Stimulated activated CD8-positive, alpha-beta memory T cell treated with anti-CD3 and anti-CD28 coated beads, Interleukin-7, amount 100 ng/mL, for 4 hours (primary cell): ENCODE data around the gene RNF114.
"Not testable (repeated sequence)": the region's sequence is repeated elsewhere in the genome, so short reads cannot be mapped to it uniquely, and the experiment has no call there.

Source experiments
- DNase-seq, 2 donors: peaks; one replicate each; pipeline ENCODE4 v3.0.0-alpha.2; 2020; ENCODE audit warnings: low read depth in 2 of 2

Gene RNF114

GRCh38 chr20:49985157-49985556 lies 49.0 kb downstream of the RNF114 start:
- no peak for DNase-seq

- no peak for DNase-seq
These were observed 49.4 kb downstream of the RNF114 start for GRCh38 chr20:49985617-49986016.

GRCh38 chr20:49986049-49986448 lies 49.9 kb downstream of the RNF114 start:
- no peak for DNase-seq

- DNase-seq: no peak
These were observed 51.0 kb downstream of the RNF114 start for GRCh38 chr20:49987015-49987867.

- DNase-seq: no peak
These were observed 51.9 kb downstream of the RNF114 start for GRCh38 chr20:49987868-49988690.

DNA sequence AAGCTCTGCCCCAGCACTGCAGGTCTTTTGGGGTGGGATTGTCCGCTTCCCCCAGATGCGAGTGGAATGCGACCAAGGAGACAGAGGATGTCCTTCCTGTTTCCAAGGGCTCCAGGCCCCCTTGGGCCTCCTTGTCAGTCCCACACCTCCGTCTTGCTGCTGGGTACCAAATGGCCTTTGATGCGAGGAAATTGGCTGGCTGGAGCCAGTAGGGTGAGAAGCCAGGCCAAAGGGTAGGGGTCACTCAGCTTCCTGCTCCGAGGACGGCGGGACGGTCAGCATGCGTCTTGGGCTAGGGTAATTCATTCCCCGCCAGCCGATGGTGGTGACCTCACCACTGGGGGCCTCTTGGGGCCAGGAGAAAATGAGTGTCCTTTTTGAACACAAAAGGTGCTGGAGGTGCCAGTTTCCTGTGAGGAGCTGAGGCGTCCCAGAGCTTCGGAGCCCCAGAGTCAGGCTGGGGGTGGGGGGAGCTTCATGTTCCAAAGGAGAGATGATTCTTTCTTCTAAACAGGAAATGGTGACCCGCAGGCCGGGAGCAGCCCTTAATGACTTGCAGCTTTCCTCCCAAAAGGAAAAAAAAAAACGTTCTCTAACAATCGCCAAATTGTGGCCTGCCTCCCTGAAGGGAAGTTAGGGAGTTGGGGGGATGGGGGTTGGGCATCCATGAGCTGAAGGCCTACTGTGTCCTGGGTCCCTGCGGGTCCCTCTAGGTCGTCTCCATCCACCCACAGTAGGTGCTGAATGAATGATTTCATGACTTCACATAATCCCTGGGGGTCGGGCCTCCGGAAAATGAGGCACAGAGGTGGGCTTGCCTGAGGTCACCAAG lies 53.3 kb downstream of the RNF114 start:
- no peak for DNase-seq

- DNase-seq: no peak
These were observed 54.1 kb downstream of the RNF114 start for GRCh38 chr20:49990271-49990720.

GRCh38 chr20:49993301-49993751 lies 57.1 kb downstream of the RNF114 start:
- no peak for DNase-seq

- no peak for DNase-seq
These were observed 59.4 kb downstream of the RNF114 start for GRCh38 chr20:49995586-49995985.

DNA sequence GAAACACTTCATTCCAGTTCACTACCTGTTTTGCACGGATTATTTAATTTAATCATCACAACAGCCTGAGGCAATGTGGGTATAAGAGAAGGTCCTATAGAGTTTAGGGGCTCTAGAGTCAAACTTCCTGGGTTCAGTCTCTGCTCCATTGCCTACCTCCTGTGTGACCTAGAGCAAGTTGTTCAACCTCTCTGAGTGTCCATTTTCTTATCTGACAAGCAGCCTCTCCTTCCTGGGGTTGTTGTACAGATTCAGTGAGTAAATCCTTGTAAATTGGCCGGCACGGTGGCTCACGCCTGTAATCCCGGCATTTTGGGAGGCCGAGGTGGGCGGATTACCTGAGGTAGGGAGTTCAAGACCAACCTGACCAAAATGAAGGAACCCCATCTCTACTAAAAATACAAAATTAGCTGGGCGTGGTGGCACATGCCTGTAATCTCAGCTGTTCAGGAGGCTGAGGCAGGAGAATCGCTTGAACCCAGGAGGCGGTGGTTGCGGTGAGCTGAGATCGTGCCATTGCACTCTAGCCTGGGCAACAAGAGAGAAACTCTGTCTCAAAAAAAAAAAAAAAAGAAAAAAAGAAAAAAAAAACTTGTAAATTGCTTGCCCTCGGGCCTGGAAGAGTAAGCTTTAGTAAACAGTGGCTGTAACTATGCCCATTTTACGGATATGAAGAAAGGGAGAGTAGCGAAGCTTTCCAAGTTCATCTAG lies 62.4 kb downstream of the RNF114 start:
- not testable (repeated sequence) for DNase-seq

DNA sequence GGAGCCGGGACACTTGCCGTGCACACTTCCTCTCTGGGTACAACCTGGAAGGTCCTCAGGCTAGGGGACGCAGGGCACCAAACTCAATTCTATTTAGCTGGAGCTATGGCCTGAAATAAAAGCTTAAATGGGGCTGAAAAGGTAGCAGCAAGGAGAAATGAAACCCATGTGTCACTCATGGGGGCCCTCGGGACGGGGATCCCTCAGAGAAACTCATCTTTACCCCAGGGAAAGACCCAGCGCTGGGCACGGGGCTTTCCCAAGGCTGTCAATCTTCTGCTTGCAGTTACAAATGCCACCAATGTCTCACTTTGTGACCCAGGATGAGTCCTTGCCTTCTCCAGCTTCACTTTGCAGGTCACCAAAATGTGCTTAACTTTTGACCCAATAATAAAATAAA lies 63.1 kb downstream of the RNF114 start:
- DNase-seq: no peak

DNA sequence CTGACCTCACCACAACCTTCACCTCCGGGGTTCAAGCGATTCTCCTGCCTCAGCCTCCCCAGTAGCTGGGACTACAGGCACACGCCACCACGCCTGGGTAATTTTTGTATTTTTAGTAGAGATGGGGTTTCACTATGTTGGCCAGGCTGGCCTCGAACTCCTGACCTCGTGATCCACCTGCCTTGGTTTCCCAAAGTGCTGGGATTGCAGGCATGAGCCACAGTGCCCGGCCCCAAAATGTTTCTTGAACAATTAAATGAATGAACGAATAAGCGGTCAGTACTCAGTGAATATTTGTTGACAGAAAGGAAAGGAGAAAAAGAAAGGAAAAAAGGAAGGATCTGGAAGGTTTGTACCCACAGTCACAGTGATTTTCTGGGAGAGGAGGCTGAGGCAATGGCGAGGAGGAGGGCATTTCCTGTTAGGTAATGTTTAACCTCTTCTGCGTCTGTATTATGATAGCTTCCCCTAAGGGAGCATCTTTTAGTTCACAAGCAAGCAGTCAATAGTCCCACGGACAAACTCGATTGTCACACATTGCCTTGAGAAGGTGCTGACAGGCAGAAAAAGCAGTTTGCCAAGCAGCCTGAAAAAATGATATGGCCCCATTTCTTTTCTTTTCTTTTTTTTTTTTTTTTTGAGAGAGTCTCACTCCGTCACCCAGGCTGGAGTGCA lies 64.5 kb downstream of the RNF114 start:
- DNase-seq: not testable (repeated sequence)

DNA sequence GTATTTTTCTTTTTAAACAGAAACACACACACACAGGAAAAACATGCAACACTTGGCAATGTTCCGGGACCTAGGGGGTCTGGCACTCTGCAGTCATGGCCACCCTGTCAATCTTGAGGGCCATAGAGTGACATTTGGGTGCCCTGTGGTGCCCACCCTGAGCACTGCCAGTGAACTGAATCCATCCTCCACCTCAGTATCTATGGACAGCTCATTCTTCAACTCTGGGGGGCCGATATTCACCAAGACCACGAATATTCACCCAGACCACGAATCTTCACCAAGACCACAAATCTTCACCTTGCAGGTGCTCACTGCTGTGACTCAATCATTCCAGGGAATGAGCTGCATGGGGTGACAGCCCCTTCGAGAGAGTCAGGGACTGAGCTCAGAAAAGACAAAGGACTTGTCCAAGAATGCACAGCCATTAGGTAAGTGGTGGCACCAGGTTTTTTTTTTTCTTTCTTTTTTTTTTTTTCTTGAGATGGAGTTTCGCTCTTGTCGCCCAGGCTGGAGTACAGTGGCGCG lies 65.7 kb downstream of the RNF114 start:
- DNase-seq: no peak

DNA sequence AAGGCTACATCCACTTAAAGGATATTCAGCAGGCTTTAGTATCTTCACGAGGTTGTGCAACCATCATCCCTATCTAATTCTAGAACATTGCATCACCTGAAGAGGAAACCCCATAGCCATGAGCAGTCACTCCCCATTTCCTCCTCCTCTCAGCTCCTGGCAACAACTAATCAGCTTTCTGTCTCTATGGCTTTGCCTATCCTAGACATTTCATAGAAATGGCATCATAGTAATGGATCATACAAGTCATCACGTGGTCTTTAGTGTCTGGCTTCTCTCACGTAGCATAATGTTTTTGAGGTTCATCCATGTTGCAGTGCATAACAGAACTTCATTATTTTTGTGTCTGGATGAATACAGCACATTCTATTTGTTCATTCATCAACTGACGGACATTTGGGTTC lies 67.1 kb downstream of the RNF114 start:
- no peak for DNase-seq
